HG03442 (cell line): ENCODE measurements around the gene EMC9.
"Not testable (repeated sequence)": the region's sequence is repeated elsewhere in the genome, so short reads cannot be mapped to it uniquely, and the experiment has no call there.

Experiments used
- ATAC-seq: cut with Tn5 transposase; IDR thresholded peaks from one replicate; pipeline ENCODE4 v1.9.1; 2021; ENCODE audit warnings: mild to moderate bottlenecking, moderate library complexity; ENCODE audit not compliant: unreplicated experiment

The EMC9 gene

GRCh38 chr14:24110523-24110922 lies 30.9 kb downstream of the EMC9 start:
- no peak for ATAC-seq

- ATAC-seq: no peak
These were observed 31.3 kb downstream of the EMC9 start for GRCh38 chr14:24110060-24110459.

- ATAC-seq: no peak
These were observed 33.0 kb downstream of the EMC9 start for GRCh38 chr14:24108336-24108874.

GRCh38 chr14:24106672-24107271 lies 34.6 kb downstream of the EMC9 start:
- ATAC-seq: no peak

GRCh38 chr14:24105609-24106239 lies 35.7 kb downstream of the EMC9 start:
- not testable (repeated sequence) for ATAC-seq

- no peak for ATAC-seq
These were observed 37.9 kb downstream of the EMC9 start for GRCh38 chr14:24103451-24103850.

- no peak for ATAC-seq
These were observed 38.9 kb downstream of the EMC9 start for GRCh38 chr14:24102357-24103048.

GRCh38 chr14:24100982-24101494 lies 40.4 kb downstream of the EMC9 start:
- ATAC-seq: no peak

GRCh38 chr14:24100197-24100981 lies 41.0 kb downstream of the EMC9 start:
- ATAC-seq: no peak

- ATAC-seq: no peak
These were observed 42.2 kb downstream of the EMC9 start for GRCh38 chr14:24098927-24099813.

GRCh38 chr14:24098229-24098926 lies 43.0 kb downstream of the EMC9 start:
- ATAC-seq: no peak

- no peak for ATAC-seq
These were observed 44.7 kb downstream of the EMC9 start for GRCh38 chr14:24096545-24097181.

- peak; percentile 74 for ATAC-seq
These were observed 45.9 kb downstream of the EMC9 start for GRCh38 chr14:24095271-24096068.

- ATAC-seq: no peak
These were observed 46.5 kb downstream of the EMC9 start for GRCh38 chr14:24094841-24095270.

GRCh38 chr14:24093901-24094840 lies 47.2 kb downstream of the EMC9 start, which contains the start of gene PCK2:
Gene PCK2, plus strand, starts transcription at chr14:24094311. Its CDS starts 95 bp downstream, at chr14:24094406.
- ATAC-seq: peak; percentile 43

- ATAC-seq: no peak
These were observed 48.0 kb downstream of the EMC9 start for GRCh38 chr14:24093207-24093900.
